GM10248 (cell line): ENCODE measurements around the gene MAGED2.

ENCODE experiments used
- CTCF ChIA-PET: fragments of 300-600 bp; sonication (Branson Sonifier 250); formaldehyde crosslinking; extraction: SDS; loops from one replicate; lab custom pipeline; 2021; ENCODE audit warnings: antibody characterized with exemption; lab: Yijun Ruan, JAX
- POLR2A ChIA-PET: fragments of 350-650 bp; sonication (Branson Sonifier 250); formaldehyde crosslinking; extraction: SDS; loops from one replicate; lab custom pipeline; 2020; ENCODE audit warnings: antibody characterized with exemption; lab: Yijun Ruan, JAX
- DNase-seq: peaks from one replicate; pipeline ENCODE4 v3.0.0; 2012; ENCODE audit errors: extremely low spot score
- CTCF ChIP-seq: IDR thresholded peaks from 2 replicates; pipeline ENCODE4 v1.5.1; 2012; ENCODE audit warnings: mild to moderate bottlenecking, low read depth; ENCODE audit errors: extremely low read depth, missing control alignments, control extremely low read depth

MAGED2 gene

GRCh38 chrX:54865208-54865607 lies 57.7 kb downstream of the MAGED2 start:
- TF ChIP-seq CTCF = no peak
- ChIA-PET POLR2A (no interaction called here), CTCF (no interaction called here)
- no peak for DNase-seq
